ENCODE measurements around the gene CAPN9. TPM values are rescaled to one million over a fixed set of nuclear protein-coding genes. Genes with fewer than 3 reads are reported as not detected.

The CAPN9 gene
- total and polyA plus RNA-seq, 2 donors: 0.49 to 2.7 TPM

DNA sequence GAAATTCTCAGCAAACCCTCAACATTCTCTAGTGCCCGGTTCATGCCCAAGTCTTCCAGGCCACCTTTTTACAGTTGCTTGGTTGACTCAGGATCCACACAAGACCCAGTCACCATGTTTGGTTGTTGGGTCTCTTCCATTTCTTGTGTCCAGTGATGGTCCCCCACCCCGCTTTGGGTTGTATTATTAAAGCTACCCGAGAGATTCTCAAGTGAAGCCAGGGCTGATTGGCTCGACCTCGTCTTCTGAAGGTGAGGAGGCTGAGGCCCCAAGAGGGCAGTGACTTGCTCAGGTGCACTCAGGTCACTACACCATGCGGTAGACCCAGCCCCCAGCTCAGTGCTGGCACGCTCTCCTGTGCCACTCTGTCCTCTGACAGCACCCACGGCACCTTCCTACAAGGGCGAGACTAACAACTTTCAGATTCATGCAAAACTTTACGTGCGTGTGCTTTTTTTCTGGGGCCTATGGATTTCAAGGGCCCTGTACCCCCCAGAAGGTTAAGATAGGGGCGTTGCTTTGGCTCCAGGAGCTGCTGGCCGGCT, 50.3 kb downstream of the CAPN9 start:
- no peak for DNase-seq (ENCODE audit: extremely low spot score)
- Histone ChIP-seq H3K4me3 (ENCODE audit: low read depth, low read length) (no peak overlapping the region), H3K36me3 (ENCODE audit: insufficient read depth) (no peaks in the 10 kb centered on the region), H3K4me1 (ENCODE audit: insufficient read depth) (no peaks in the 10 kb centered on the region), H3K27ac (ENCODE audit: low read depth) (no peak overlapping the region)
- 79% methylated on average over 13 of the region's 13 CpGs for WGBS

- no peak for DNase-seq (ENCODE audit: extremely low spot score)
- 25% methylated on average over 7 of the region's 7 CpGs for WGBS
- Histone ChIP-seq H3K27ac (ENCODE audit: low read depth) (no peak overlapping the region), H3K36me3 (ENCODE audit: insufficient read depth) (no peaks in the 10 kb centered on the region), H3K4me1 (ENCODE audit: insufficient read depth) (no peaks in the 10 kb centered on the region), H3K4me3 (ENCODE audit: low read depth, low read length) (no peak overlapping the region)
Measured at GRCh38 chr1:230797942-230798365, 50.8 kb downstream of the CAPN9 start.

DNA sequence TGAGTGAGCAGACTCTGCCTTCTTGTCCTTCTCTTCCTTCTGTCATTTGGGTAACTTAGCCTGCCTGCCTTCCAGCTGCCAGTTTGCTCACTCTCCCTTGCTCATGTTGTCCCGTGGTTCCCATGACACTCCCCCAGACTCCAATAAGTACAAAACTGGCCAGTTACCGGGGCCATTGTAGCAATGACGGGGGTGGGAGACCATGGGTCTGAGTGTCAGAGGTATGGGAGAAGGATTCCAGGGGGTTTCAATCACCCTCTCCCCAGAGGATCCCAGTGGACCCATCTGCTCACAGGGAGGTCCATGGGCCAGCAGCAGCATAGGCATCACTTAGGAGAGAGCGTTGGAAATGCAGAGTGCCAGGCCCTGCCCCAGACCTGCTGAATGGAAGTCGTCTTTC, 51.3 kb downstream of the CAPN9 start:
- H3K4me1 ChIP-seq (ENCODE audit: insufficient read depth): no peaks in the 10 kb centered on the region
- no peaks in the 10 kb centered on the region for H3K36me3 ChIP-seq (ENCODE audit: insufficient read depth)
- no peak overlapping the region for H3K4me3 ChIP-seq (ENCODE audit: low read depth, low read length)
- no peak for DNase-seq (ENCODE audit: extremely low spot score)
- 88% methylated on average over 5 of the region's 5 CpGs for WGBS
- H3K27ac ChIP-seq (ENCODE audit: low read depth): no peak overlapping the region

- no peaks in the 10 kb centered on the region for H3K4me1 ChIP-seq (ENCODE audit: insufficient read depth)
- DNase-seq (ENCODE audit: extremely low spot score): no peak
- no peak overlapping the region for H3K27ac ChIP-seq (ENCODE audit: low read depth)
- H3K36me3 ChIP-seq (ENCODE audit: insufficient read depth): no peaks in the 10 kb centered on the region
- WGBS: 88% methylated on average over 9 of the region's 9 CpGs
- no peak overlapping the region for H3K4me3 ChIP-seq (ENCODE audit: low read depth, low read length)
Measured at GRCh38 chr1:230800891-230801840, 54.0 kb downstream of the CAPN9 start.

DNA sequence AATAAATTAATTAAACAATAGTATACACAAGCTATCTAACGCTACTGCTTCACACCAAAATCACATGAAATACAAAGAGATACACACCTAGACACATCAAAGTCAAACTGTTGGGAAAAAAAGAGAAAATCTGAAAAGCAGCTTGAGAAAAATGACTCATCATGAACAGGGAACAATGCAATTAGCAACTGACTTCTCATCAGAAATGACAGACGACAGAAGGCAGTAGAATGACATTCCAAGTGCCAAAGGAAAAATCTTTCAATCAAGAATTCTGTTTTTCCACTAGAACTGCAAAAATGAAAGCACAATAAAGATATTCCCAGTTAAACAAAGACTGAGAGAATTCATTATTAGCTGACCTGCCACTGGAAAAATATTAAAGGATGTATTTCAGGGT, 57.2 kb downstream of the CAPN9 start:
- H3K4me3 ChIP-seq (ENCODE audit: low read depth, low read length): no peak overlapping the region
- 87% methylated on average over 2 of the region's 2 CpGs for WGBS
- no peaks in the 10 kb centered on the region for H3K4me1 ChIP-seq (ENCODE audit: insufficient read depth)
- H3K36me3 ChIP-seq (ENCODE audit: insufficient read depth): no peaks in the 10 kb centered on the region
- no peak for DNase-seq (ENCODE audit: extremely low spot score)
- H3K27ac ChIP-seq (ENCODE audit: low read depth): no peak overlapping the region

DNA sequence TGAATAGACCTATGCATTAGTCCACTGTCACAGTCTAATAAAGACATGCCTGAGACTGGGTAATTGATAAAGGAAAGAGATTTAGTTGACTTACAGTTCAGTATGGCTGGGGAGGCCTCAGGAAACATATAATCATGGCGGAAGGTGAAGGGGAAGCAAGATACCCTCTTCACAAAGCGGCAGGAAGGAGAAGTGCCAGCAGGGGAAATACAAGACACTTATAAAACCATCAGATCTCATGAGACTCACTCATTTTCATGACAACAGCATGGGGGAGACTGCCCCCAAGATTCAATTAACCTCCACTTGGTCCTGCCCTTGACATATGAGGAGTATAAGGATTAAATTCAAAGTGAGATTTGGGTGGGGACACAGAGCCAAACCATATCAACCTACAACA, 59.4 kb downstream of the CAPN9 start:
- 95% methylated on average over 2 of the region's 2 CpGs for WGBS
- no peak for DNase-seq (ENCODE audit: extremely low spot score)
- Histone ChIP-seq H3K27ac (ENCODE audit: low read depth) (no peak overlapping the region), H3K4me1 (ENCODE audit: insufficient read depth) (no peaks in the 10 kb centered on the region), H3K36me3 (ENCODE audit: insufficient read depth) (no peaks in the 10 kb centered on the region), H3K4me3 (ENCODE audit: low read depth, low read length) (no peak overlapping the region)

- DNase-seq (ENCODE audit: extremely low spot score): no peak
- WGBS: 96% methylated on average over 5 of the region's 5 CpGs
- no peak overlapping the region for H3K4me3 ChIP-seq (ENCODE audit: low read depth, low read length)
Measured at GRCh38 chr1:230807029-230807428, 59.8 kb downstream of the CAPN9 start.

GRCh38 chr1:230807561-230808280, 60.5 kb downstream of the CAPN9 start:
- Histone ChIP-seq H3K27ac (ENCODE audit: low read depth) (no peak overlapping the region), H3K36me3 (ENCODE audit: insufficient read depth) (no peaks in the 10 kb centered on the region), H3K4me3 (ENCODE audit: low read depth, low read length) (no peak overlapping the region), H3K4me1 (ENCODE audit: insufficient read depth) (no peaks in the 10 kb centered on the region)
- 53% methylated on average over 3 of the region's 3 CpGs for WGBS
- DNase-seq (ENCODE audit: extremely low spot score): no peak

More at GRCh38 chr1:230807029-230807428, 59.8 kb downstream of the CAPN9 start:
- no peaks in the 10 kb centered on the region for H3K4me1 ChIP-seq (ENCODE audit: insufficient read depth)
- H3K27ac ChIP-seq (ENCODE audit: low read depth): no peak overlapping the region
- no peaks in the 10 kb centered on the region for H3K36me3 ChIP-seq (ENCODE audit: insufficient read depth)

GRCh38 chr1:230808281-230808872, 61.2 kb downstream of the CAPN9 start:
- WGBS: 49% methylated on average over 4 of the region's 4 CpGs
- no peaks in the 10 kb centered on the region for H3K4me1 ChIP-seq (ENCODE audit: insufficient read depth)
- no peaks in the 10 kb centered on the region for H3K36me3 ChIP-seq (ENCODE audit: insufficient read depth)
- H3K4me3 ChIP-seq (ENCODE audit: low read depth, low read length): no peak overlapping the region
- no peak for DNase-seq (ENCODE audit: extremely low spot score)
- no peak overlapping the region for H3K27ac ChIP-seq (ENCODE audit: low read depth)

GRCh38 chr1:230809256-230809990, 62.2 kb downstream of the CAPN9 start:
- no peak for DNase-seq (ENCODE audit: extremely low spot score)
- Histone ChIP-seq H3K4me1 (ENCODE audit: insufficient read depth) (no peaks in the 10 kb centered on the region), H3K4me3 (ENCODE audit: low read depth, low read length) (no peak overlapping the region), H3K36me3 (ENCODE audit: insufficient read depth) (no peaks in the 10 kb centered on the region), H3K27ac (ENCODE audit: low read depth) (no peak overlapping the region)
- WGBS: 83% methylated on average over 8 of the region's 8 CpGs

GRCh38 chr1:230812568-230812967, 65.4 kb downstream of the CAPN9 start:
- 95% methylated on average over 2 of the region's 2 CpGs for WGBS
- no peak for DNase-seq (ENCODE audit: extremely low spot score)
- no peak overlapping the region for H3K27ac ChIP-seq (ENCODE audit: low read depth)

DNA sequence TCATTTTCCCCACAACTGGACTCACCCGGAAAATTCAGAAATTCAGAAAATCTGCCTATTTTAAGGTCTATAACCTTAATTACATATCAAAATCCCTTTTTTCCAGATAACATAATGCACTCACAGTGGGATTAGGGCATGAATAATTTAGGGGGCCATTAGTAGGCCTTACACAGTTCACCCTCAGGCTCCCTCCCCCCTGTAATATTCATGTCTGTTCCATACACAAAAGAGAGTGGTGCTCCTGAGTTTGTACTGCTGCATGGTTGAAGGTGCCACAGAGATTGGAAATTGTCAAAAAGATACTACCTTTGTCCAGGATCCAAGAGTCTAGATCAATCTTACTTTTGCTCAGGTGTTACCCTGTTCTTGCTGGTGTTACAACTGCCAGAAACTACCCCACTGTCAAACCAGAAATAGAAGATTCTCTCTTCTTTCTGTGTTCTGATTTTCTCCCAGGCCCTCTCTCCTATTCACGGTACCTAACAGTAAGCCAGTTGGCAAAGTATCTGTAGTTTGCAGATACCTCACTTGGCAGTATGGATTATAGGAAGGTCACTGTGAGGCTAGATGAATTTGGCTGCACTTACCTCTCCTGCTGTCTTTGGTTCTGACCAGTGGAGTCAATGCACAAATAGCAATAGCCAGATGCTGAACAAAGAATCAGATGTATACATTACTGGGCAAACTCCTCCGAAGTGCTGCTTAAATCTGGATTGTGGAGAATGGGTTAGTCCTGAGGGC, 67.9 kb downstream of the CAPN9 start:
- WGBS: 68% methylated on average over 3 of the region's 3 CpGs
- no peak overlapping the region for H3K4me3 ChIP-seq (ENCODE audit: low read depth, low read length)
- DNase-seq (ENCODE audit: extremely low spot score): no peak
- no peaks in the 10 kb centered on the region for H3K4me1 ChIP-seq (ENCODE audit: insufficient read depth)
- H3K36me3 ChIP-seq (ENCODE audit: insufficient read depth): no peaks in the 10 kb centered on the region
- no peak overlapping the region for H3K27ac ChIP-seq (ENCODE audit: low read depth)

More at GRCh38 chr1:230812568-230812967, 65.4 kb downstream of the CAPN9 start:
- Histone ChIP-seq H3K4me1 (ENCODE audit: insufficient read depth) (no peaks in the 10 kb centered on the region), H3K4me3 (ENCODE audit: low read depth, low read length) (no peak overlapping the region), H3K36me3 (ENCODE audit: insufficient read depth) (no peaks in the 10 kb centered on the region)
